ENCODE results near the gene VPS37D. TPM values are rescaled to one million over a fixed set of nuclear protein-coding genes. Genes with fewer than 3 reads are reported as not detected.

The VPS37D gene
- polyA plus RNA-seq, 1 donor from 2014 or later, result 52.7 TPM

DNA sequence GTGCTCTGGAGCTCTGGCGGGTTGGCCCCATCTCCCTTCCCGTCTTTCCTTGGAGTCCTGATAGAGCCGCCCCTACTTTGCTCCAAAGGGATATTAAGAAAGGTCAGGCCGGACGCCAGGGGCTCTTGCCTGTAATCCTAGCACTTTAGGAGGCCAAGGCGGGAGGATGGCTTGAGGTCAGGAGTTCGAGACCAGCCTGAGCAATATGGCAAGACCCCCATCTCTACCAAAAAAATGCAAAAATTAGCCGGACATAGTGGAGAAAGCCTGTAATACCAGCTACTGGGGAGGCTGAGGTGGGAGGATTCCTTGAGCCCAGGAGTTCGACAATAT is 43.0 kb upstream of the VPS37D start:
- H3K36me3 ChIP-seq (ENCODE audit: insufficient read depth, low read length), result no peaks in the 10 kb centered on the region
- H3K79me2 ChIP-seq (replicated peaks; ENCODE audit: insufficient read depth, low read length), result no peaks in the 10 kb centered on the region
- TF ChIP-seq EZH2 (IDR thresholded peaks at IDR 0.05; ENCODE audit: borderline replicate concordance, insufficient read depth, low read length, poor library complexity, severe bottlenecking), result no peak
- TF ChIP-seq, protein P1, sequence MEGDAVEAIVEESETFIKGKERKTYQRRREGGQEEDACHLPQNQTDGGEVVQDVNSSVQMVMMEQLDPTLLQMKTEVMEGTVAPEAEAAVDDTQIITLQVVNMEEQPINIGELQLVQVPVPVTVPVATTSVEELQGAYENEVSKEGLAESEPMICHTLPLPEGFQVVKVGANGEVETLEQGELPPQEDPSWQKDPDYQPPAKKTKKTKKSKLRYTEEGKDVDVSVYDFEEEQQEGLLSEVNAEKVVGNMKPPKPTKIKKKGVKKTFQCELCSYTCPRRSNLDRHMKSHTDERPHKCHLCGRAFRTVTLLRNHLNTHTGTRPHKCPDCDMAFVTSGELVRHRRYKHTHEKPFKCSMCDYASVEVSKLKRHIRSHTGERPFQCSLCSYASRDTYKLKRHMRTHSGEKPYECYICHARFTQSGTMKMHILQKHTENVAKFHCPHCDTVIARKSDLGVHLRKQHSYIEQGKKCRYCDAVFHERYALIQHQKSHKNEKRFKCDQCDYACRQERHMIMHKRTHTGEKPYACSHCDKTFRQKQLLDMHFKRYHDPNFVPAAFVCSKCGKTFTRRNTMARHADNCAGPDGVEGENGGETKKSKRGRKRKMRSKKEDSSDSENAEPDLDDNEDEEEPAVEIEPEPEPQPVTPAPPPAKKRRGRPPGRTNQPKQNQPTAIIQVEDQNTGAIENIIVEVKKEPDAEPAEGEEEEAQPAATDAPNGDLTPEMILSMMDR (IDR thresholded peaks at IDR 0.05; ENCODE audit: poor library complexity, severe bottlenecking), result no peak
- no peak for TF ChIP-seq RAD21 (conservative IDR thresholded peaks at IDR 0.05)
- TF ChIP-seq EP300 (conservative IDR thresholded peaks at IDR 0.05; ENCODE audit: poor library complexity, severe bottlenecking), result no peak
- no peak for TF ChIP-seq POLR2AphosphoS5 (IDR thresholded peaks at IDR 0.05)
- TF ChIP-seq SMC3 (conservative IDR thresholded peaks at IDR 0.05; ENCODE audit: poor library complexity), result no peak
- no peak for TF ChIP-seq MXI1 (conservative IDR thresholded peaks at IDR 0.05; ENCODE audit: poor library complexity, severe bottlenecking)
- no peak for TF ChIP-seq TAF1 (IDR thresholded peaks at IDR 0.05; ENCODE audit: low read depth)
- TF ChIP-seq REST (IDR thresholded peaks at IDR 0.05; ENCODE audit: borderline replicate concordance), result no peak
- H3K27ac ChIP-seq (ENCODE audit: low read length), result no peak overlapping the region
- no peaks in the 10 kb centered on the region for H3K9me3 ChIP-seq (ENCODE audit: low read length)
- H4K20me1 ChIP-seq (ENCODE audit: insufficient read depth), result no peaks in the 10 kb centered on the region
- peaks cover 41% of the 10 kb centered on the region for H3K27me3 ChIP-seq (ENCODE audit: insufficient read depth, low read depth, low read length)
- H3K4me3 ChIP-seq (ENCODE audit: low read length), result peak overlapping the region; percentile 78
- H2AFZ ChIP-seq (ENCODE audit: low read depth, low read length), result no peak overlapping the region
- no peaks in the 10 kb centered on the region for H3K9me2 ChIP-seq (ENCODE audit: insufficient read depth, low read length)
- H3K9ac ChIP-seq (ENCODE audit: low read length), result no peak overlapping the region
- no peaks in the 10 kb centered on the region for H3F3A ChIP-seq (ENCODE audit: insufficient read depth, low read length, poor library complexity, severe bottlenecking)
- H3K4me2 ChIP-seq (ENCODE audit: low read length), result no peak overlapping the region

DNA sequence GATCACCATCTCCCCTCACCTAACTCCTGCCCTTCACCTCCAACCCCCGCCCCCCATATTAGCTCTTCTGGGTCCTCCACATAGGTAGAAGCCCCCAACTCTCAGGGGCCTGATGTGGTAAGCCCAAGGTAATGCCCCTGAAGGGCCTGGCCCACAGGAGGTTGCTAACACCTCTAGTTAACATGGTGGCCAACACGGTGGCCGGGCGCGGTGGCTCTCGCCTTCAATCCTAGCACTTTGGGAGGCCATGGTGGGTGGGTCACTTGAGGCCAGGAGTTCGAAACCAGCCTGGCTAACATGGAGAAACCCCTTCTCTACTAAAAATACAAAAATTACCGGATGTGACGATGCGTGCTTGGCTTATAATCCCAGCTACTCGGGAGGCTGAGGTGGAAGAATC is 42.4 kb upstream of the VPS37D start:
- Histone ChIP-seq H3K9me3 (ENCODE audit: low read length) (no peaks in the 10 kb centered on the region), H3K9me2 (ENCODE audit: insufficient read depth, low read length) (no peaks in the 10 kb centered on the region), H4K20me1 (ENCODE audit: insufficient read depth) (no peaks in the 10 kb centered on the region), H3K27me3 (ENCODE audit: insufficient read depth, low read depth, low read length) (peaks cover 41% of the 10 kb centered on the region), H3K79me2 (replicated peaks; ENCODE audit: insufficient read depth, low read length) (no peaks in the 10 kb centered on the region), H3K4me3 (ENCODE audit: low read length) (no peak overlapping the region), H3K4me2 (ENCODE audit: low read length) (no peak overlapping the region), H2AFZ (ENCODE audit: low read depth, low read length) (no peak overlapping the region), H3F3A (ENCODE audit: insufficient read depth, low read length, poor library complexity, severe bottlenecking) (no peaks in the 10 kb centered on the region), H3K36me3 (ENCODE audit: insufficient read depth, low read length) (no peaks in the 10 kb centered on the region), H3K27ac (ENCODE audit: low read length) (no peak overlapping the region), H3K9ac (ENCODE audit: low read length) (no peak overlapping the region)
- TF ChIP-seq TAF1 (IDR thresholded peaks at IDR 0.05; ENCODE audit: low read depth), result no peak
- TF ChIP-seq EZH2 (IDR thresholded peaks at IDR 0.05; ENCODE audit: borderline replicate concordance, insufficient read depth, low read length, poor library complexity, severe bottlenecking), result no peak
- TF ChIP-seq, protein P1 (IDR thresholded peaks at IDR 0.05; ENCODE audit: poor library complexity, severe bottlenecking), result no peak
- no peak for TF ChIP-seq RAD21 (conservative IDR thresholded peaks at IDR 0.05)
- TF ChIP-seq REST (IDR thresholded peaks at IDR 0.05; ENCODE audit: borderline replicate concordance), result no peak
- no peak for TF ChIP-seq SMC3 (conservative IDR thresholded peaks at IDR 0.05; ENCODE audit: poor library complexity)
- no peak for TF ChIP-seq POLR2AphosphoS5 (IDR thresholded peaks at IDR 0.05)
- no peak for TF ChIP-seq MXI1 (conservative IDR thresholded peaks at IDR 0.05; ENCODE audit: poor library complexity, severe bottlenecking)
- TF ChIP-seq EP300 (conservative IDR thresholded peaks at IDR 0.05; ENCODE audit: poor library complexity, severe bottlenecking), result no peak
